HG02973 (cell line): ENCODE measurements around the gene CARMIL3.
A peak's percentile ranks its signal among the peaks of the same experiment; 100 is the strongest.

ENCODE experiments used
- ATAC-seq: cut with Tn5 transposase; IDR thresholded peaks from one replicate; pipeline ENCODE4 v1.9.1; 2021; ENCODE audit warnings: moderate library complexity; ENCODE audit not compliant: unreplicated experiment

CARMIL3 gene

GRCh38 chr14:24075485-24076301 lies 23.9 kb downstream of the CARMIL3 start:
- ATAC-seq = no peak

GRCh38 chr14:24076302-24076601 lies 24.4 kb downstream of the CARMIL3 start:
- no peak for ATAC-seq

- no peak for ATAC-seq
These were observed 25.3 kb downstream of the CARMIL3 start for GRCh38 chr14:24077086-24077485.

- ATAC-seq = no peak
These were observed 26.3 kb downstream of the CARMIL3 start for GRCh38 chr14:24078146-24078545.

GRCh38 chr14:24079491-24080141 lies 27.8 kb downstream of the CARMIL3 start:
- no peak for ATAC-seq

- no peak for ATAC-seq
These were observed 28.3 kb downstream of the CARMIL3 start for GRCh38 chr14:24080142-24080530.

GRCh38 chr14:24080888-24081738 lies 29.3 kb downstream of the CARMIL3 start:
- peak; percentile 86 for ATAC-seq

- no peak for ATAC-seq
These were observed 30.0 kb downstream of the CARMIL3 start for GRCh38 chr14:24081739-24082211.

- ATAC-seq = no peak
These were observed 30.7 kb downstream of the CARMIL3 start for GRCh38 chr14:24082411-24083080.

GRCh38 chr14:24083462-24083861 lies 31.7 kb downstream of the CARMIL3 start:
- no peak for ATAC-seq

- ATAC-seq = no peak
These were observed 32.6 kb downstream of the CARMIL3 start for GRCh38 chr14:24084440-24084839.

GRCh38 chr14:24085215-24085614 lies 33.4 kb downstream of the CARMIL3 start:
- no peak for ATAC-seq

GRCh38 chr14:24086193-24086955 lies 34.6 kb downstream of the CARMIL3 start:
- ATAC-seq = no peak

- ATAC-seq = no peak
These were observed 35.2 kb downstream of the CARMIL3 start for GRCh38 chr14:24087004-24087403.

GRCh38 chr14:24088095-24088494 lies 36.3 kb downstream of the CARMIL3 start:
- ATAC-seq = no peak

- no peak for ATAC-seq
These were observed 38.1 kb downstream of the CARMIL3 start for GRCh38 chr14:24089890-24090289.

- ATAC-seq = no peak
These were observed 40.3 kb downstream of the CARMIL3 start for GRCh38 chr14:24092110-24092504.

- ATAC-seq = no peak
These were observed 40.8 kb downstream of the CARMIL3 start for GRCh38 chr14:24092505-24093206.

GRCh38 chr14:24093207-24093900 lies 41.5 kb downstream of the CARMIL3 start:
- no peak for ATAC-seq
